Neural crest cell (in vitro differentiated cells): ENCODE results near the gene SPATS2L. TPM values are rescaled to one million over a fixed set of nuclear protein-coding genes. Genes with fewer than 3 reads are reported as not detected.

Experiments
- DNase-seq: peaks from one replicate; pipeline ENCODE4 v3.0.0; 2021; ENCODE audit warnings: low read depth, mixed read lengths, low spot score
- H3K27ac Mint-ChIP-seq: one replicate; pipeline ENCODE4 v1.8.0; 2021; ENCODE audit warnings: mild to moderate bottlenecking, mixed read lengths; ENCODE audit not compliant: unreplicated experiment
- H3K27me3 Mint-ChIP-seq: 2 replicates; pipeline ENCODE4 v1.8.0; 2021; ENCODE audit warnings: low read depth, mild to moderate bottlenecking, mixed read lengths
- H3K36me3 Mint-ChIP-seq: 2 replicates; pipeline ENCODE4 v1.8.0; 2021; ENCODE audit warnings: low read depth, mild to moderate bottlenecking, mixed read lengths
- H3K4me1 Mint-ChIP-seq: 2 replicates; pipeline ENCODE4 v1.8.0; 2021; ENCODE audit warnings: mixed read lengths
- H3K4me3 Mint-ChIP-seq: one replicate; pipeline ENCODE4 v1.8.0; 2021; ENCODE audit warnings: mild to moderate bottlenecking, mixed read lengths
- H3K9me3 Mint-ChIP-seq: 2 replicates; pipeline ENCODE4 v1.8.0; 2021; ENCODE audit warnings: mixed read lengths
- CTCF ChIP-seq: fragments of 200-600 bp; sonication (generic); conservative IDR thresholded peaks from 2 replicates; pipeline ENCODE4 v1.5.0; 2021; ENCODE audit warnings: antibody characterized with exemption, mild to moderate bottlenecking
- total RNA-seq: library from RNA; stranded (reverse); gene quantifications from 2 replicates; pipeline ENCODE4 v1.2.1, GENCODE V29; 2021

Gene SPATS2L
- total RNA-seq, 1 donor from 2014 or later = 24.9 TPM

GRCh38 chr2:200262047-200262446 lies 44.4 kb upstream of the SPATS2L start:
- H3K27ac Mint-ChIP-seq = no peak overlapping the region
- H3K9me3 Mint-ChIP-seq = peaks cover 4% of the 10 kb centered on the region
- no peak for DNase-seq
- H3K27me3 Mint-ChIP-seq = no peaks in the 10 kb centered on the region
- no peaks in the 10 kb centered on the region for H3K36me3 Mint-ChIP-seq
- no peak for TF ChIP-seq CTCF
- H3K4me3 Mint-ChIP-seq = no peak overlapping the region
- peaks cover 5% of the 10 kb centered on the region for H3K4me1 Mint-ChIP-seq

GRCh38 chr2:200263279-200263678 lies 43.2 kb upstream of the SPATS2L start:
- Mint-ChIP-seq H3K27me3 (no peaks in the 10 kb centered on the region), H3K4me1 (no peaks in the 10 kb centered on the region), H3K27ac (no peak overlapping the region), H3K36me3 (no peaks in the 10 kb centered on the region), H3K4me3 (no peak overlapping the region), H3K9me3 (peaks cover 4% of the 10 kb centered on the region)
- no peak for TF ChIP-seq CTCF
- no peak for DNase-seq

GRCh38 chr2:200264631-200265030 lies 41.9 kb upstream of the SPATS2L start:
- DNase-seq = no peak
- H3K27ac Mint-ChIP-seq = no peak overlapping the region
- H3K9me3 Mint-ChIP-seq = peaks cover 9% of the 10 kb centered on the region
- TF ChIP-seq CTCF = no peak
- H3K4me1 Mint-ChIP-seq = no peaks in the 10 kb centered on the region
- no peaks in the 10 kb centered on the region for H3K36me3 Mint-ChIP-seq
- no peaks in the 10 kb centered on the region for H3K27me3 Mint-ChIP-seq
- no peak overlapping the region for H3K4me3 Mint-ChIP-seq

GRCh38 chr2:200266406-200266805 lies 40.1 kb upstream of the SPATS2L start:
- DNase-seq = no peak
- Mint-ChIP-seq H3K9me3 (peaks cover 9% of the 10 kb centered on the region), H3K27ac (no peak overlapping the region), H3K36me3 (no peaks in the 10 kb centered on the region), H3K4me1 (no peaks in the 10 kb centered on the region), H3K27me3 (no peaks in the 10 kb centered on the region), H3K4me3 (no peak overlapping the region)
- no peak for TF ChIP-seq CTCF

GRCh38 chr2:200267350-200267749 lies 39.1 kb upstream of the SPATS2L start:
- Mint-ChIP-seq H3K36me3 (no peaks in the 10 kb centered on the region), H3K27me3 (no peaks in the 10 kb centered on the region), H3K9me3 (peaks cover 5% of the 10 kb centered on the region), H3K27ac (no peak overlapping the region), H3K4me1 (no peaks in the 10 kb centered on the region), H3K4me3 (no peak overlapping the region)
- no peak for DNase-seq
- no peak for TF ChIP-seq CTCF

- TF ChIP-seq CTCF = no peak
- H3K27ac Mint-ChIP-seq = no peak overlapping the region
Observed at GRCh38 chr2:200270732-200271131, 35.8 kb upstream of the SPATS2L start.

More at GRCh38 chr2:200270732-200271131, 35.8 kb upstream of the SPATS2L start:
- peaks cover 19% of the 10 kb centered on the region for H3K4me1 Mint-ChIP-seq
- peaks cover 5% of the 10 kb centered on the region for H3K9me3 Mint-ChIP-seq
- no peak overlapping the region for H3K4me3 Mint-ChIP-seq
- DNase-seq = no peak
- H3K36me3 Mint-ChIP-seq = no peaks in the 10 kb centered on the region
- H3K27me3 Mint-ChIP-seq = no peaks in the 10 kb centered on the region
